SH-SY5Y (cell line): ENCODE results near the gene DENND6B.

Experiments
- GATA2 ChIP-seq: IDR thresholded peaks from 2 replicates; pipeline ENCODE4 v1.6.1; 2011; ENCODE audit warnings: mild to moderate bottlenecking, low read depth, low read length
- GATA3 ChIP-seq: IDR thresholded peaks from 2 replicates; pipeline ENCODE4 v1.6.1; 2011; ENCODE audit warnings: low read depth, mild to moderate bottlenecking, low read length, moderate library complexity

Gene DENND6B

DNA sequence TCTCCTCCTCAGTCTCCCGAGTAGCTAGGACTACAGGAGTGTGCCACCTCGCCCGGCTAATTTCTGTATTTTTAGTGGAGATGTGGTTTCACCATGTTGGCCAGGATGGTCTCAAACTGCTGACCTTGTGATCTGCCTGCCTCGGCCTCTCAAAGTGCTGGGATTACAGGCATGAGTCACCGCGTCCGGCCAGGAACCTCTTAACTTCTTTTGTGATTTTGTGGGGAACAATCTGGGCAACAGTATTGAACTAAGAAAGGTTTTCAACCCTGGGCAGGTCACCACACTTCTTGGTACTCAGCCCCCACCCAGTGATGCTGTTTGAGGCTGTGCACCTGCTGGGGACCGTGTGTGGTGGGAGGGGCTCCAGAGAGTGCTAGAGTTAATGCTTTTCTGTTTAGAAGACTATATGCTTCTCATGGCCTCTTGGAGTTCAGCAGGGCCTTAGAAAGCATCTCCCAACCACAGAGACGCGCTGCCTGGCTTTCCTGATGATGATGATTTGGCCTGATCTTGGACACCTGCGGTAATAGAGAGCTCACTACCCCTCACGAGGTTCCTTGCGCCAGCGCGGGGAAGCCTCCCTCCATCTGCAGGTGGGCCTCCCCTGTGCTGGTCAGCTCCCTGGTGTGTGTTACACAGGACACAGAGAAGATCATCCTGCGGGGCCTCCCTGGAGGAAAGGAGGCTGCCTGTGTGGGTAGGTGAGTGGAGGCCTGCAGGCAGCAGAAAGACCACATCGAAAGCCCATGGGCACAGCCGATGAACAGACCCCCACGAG is 1.2 kb downstream of the DENND6B start:
- no peak for TF ChIP-seq GATA2
- no peak for TF ChIP-seq GATA3

DNA sequence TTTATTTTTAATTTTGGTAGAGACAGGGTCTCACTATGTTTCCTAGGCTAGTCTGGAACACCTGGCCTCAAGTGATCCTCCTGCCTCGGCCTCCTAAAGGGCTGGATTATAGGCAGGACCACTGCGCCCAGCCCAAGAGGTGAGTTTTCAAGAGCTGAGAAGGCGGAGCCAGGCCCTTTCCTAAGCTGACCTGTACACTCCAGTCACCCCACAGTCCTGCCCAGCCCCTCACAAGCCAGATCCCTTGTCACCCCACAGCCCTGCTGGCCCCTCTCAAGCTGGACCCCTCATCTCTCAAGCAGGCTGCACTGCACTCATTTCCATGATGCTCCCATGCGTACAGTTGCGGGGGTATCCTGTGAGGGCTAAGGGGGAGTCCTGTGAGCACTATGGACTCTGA is 2.9 kb downstream of the DENND6B start:
- TF ChIP-seq GATA3: no peak
- TF ChIP-seq GATA2: no peak

DNA sequence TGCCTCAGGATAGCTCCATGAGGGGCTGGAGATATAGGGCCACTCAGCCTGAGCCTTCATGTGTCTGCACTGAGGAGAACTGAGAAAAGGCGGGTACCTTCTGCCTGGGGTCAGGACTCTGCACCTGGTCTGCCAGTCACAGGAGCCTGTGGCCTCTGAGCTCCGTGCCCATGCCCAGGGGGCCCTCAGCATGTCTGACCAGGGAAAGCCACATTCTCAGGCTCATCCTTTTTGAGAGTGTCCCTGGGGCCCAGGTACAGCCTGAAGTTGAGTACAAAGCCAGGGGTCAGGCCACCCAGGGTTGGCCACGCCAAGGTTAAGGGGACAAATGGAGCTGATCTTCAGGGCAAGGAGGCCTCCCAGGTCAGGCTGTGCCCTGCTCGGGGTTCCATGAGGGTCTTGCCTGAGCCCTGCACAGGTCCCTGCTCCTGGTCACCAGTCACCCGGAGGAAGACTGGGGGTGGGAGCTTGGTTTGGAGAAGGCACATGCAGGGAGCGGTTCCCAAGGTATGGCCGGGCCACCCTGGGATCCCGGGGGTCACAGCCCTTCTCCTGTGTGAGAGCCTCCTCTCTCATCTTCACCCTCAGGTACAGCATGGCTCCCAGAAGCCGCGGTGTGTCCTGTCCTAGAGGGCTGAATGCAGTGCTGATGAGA is 6.0 kb downstream of the DENND6B start:
- TF ChIP-seq GATA3: no peak
- TF ChIP-seq GATA2: no peak

DNA sequence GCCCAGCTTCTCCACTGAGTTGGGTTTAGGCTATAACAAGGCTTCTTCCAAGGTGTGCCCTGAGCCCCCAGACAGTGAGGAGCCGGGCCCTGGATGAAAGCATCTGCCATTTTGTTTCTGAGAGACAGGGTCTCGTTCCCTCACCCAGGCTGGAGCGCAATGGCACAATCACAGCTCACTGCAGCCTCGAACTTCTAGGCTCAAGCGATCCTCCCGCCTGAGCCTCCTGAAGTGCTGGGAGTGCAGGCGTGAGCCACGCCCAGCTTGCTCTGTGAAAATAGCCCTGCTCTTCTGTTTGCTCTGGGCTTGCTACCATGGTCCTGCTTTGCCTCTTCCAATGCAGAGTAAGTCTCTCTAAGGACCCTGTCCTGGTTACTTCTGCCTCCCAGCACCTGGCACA is 6.7 kb downstream of the DENND6B start:
- TF ChIP-seq GATA3 (no peak), GATA2 (no peak)

DNA sequence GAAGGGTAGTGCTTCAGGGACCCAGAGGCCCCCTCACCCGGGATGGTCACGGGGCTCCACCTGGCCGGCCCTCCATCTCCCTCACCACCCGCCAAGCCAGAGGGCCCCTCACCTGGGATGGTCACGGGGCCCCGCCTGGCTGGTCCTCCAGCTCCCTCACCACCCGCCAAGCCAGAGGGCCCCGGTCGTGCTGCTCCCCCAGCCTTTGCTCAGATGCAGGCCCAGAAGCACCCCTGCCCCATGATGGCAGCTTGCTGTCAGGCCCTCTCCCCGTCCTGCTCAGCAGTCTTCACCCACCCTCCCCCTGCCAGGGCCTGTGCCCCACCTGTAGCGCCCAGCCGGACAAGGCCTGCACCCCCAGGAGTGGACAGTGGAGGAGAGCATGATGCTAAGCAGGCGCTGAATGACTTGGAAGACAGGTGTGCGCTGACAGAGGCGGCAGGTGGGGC is 7.3 kb downstream of the DENND6B start:
- TF ChIP-seq GATA3: no peak
- no peak for TF ChIP-seq GATA2

DNA sequence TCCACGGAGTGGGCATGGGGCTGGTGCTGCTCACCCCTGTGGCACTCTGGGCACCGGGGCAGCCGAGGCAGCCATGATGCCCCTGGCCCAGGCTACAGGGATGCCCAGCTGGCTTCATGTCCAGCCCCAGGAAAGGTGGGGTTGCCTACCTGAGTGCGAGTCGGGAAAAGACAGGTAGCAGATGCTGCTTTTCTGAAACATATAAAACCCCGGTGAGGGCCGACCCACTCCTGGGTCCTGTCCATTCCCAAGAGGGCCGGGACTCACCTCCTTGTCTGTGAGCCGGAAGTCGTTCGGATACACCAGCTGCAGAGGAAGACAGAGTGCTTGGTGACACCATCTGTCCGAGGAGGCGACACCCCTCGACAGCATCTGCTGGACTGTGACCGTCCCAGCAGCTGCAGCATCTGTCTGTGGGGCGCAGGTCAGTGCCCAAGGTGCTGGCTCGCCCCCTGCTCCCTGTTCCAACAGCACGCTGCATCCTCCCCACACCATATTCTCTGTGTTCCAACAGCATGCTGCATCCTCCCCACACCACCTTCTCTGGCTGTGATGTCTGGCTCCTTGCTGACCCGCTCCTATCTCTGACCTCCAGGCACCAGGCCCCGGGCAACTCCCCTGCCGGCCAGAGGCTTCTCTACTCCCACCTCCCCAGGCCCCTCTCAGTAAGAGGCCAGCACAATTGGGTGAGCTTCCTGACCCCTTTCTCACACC is 8.0 kb downstream of the DENND6B start:
- TF ChIP-seq GATA3: no peak
- no peak for TF ChIP-seq GATA2

DNA sequence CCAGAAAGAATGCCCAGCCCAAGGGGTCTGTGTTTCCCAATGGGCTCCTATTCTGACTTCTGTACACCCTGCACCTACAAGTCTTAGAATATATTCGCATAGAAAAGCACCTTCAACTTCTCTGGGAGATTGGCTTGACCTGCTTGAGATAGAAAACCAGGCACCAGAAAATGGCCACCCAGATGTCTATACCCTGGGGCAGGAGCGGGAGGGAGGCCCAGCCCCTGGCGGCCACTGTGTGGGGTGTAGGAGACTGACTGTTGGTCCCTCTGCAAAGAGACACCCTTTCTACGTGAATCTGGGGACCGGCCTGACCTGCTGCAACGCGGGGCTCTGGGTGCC is 8.5 kb downstream of the DENND6B start:
- TF ChIP-seq GATA3 (no peak), GATA2 (no peak)

DNA sequence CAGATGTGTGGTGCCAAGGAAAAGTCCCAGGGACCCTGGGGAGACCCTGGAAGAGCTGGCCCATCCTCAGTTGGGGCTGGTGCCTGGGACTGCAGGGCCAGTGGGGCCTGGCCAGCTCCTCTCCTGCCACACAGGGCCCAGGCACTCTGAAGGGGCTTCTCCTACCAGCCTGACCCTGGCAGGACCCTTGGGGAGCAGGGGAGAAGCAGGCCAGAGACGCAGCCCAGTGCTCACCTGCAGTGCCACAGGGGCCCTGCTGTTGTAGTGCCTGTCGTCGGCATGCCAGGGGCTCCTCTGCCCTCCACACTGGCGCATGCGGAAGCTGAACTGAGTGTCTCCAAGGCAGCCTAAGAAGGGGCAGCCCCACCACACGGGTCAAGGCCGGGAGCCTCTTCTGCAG is 9.1 kb downstream of the DENND6B start:
- TF ChIP-seq GATA2 (no peak), GATA3 (no peak)

DNA sequence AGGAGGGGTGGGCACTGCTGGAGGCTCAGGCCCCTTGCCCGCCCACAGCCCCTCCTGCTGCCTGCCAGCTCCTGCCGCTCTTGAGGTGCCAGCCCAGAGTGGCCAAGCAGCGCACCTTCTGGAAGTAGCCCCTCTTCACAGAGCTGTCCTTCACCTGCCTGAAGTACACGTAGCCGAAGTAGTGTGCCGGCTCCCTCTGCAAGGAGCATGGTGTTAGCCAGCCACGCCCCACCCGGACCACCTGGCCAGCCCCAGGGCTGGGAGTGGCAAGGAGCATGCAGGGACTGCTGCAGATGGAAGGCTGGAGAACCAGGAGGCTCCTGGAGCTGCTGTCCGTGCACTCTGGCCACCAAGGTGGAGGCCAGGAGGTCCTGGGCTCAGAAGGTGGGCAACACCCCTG is 9.6 kb downstream of the DENND6B start:
- no peak for TF ChIP-seq GATA2
- TF ChIP-seq GATA3: no peak

DNA sequence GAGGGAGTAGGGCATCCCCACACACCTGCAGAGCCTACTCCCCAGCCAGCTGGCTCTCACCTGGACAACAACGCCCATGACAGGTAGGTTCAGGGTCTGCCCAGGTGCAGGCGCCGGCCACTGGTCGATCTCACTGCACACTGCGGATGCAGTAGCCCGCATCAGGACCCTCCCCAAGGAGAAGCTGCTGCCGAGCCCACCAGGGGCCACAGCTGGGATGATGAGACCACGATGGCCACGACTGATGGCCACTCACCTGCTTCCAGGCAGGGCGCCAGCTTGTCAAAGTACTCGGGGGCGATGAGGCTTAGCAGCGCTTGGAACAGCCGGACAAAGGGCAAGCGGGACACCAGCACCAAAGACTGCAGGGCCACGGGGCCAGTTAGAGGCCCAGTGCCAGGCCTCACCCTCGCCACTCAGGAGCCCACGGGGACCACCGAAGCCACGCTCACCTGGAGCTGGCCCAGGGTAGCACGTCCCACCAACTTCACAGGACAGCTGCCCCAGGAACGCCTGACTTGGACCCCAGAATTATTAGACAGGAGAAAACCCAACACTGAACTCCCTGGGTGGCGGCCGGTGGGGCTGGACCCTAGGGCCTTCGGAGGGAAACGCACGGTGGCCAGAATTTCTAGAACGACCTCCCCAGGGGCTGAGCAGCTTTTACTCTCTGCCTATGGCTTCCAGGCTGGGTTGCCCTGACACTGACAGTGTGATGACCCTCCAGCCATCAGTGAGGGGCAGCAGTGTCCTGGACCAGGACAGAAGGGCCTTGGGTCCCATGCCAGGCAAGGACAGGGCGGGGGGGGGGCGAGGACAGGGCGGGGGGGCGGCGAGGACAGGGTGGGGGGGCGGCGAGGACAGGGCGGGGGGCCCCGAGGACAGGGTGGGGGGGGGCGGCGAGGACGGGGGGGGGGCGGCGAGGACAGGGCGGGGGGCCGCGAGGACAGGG is 10.4 kb downstream of the DENND6B start:
- no peak for TF ChIP-seq GATA2
- TF ChIP-seq GATA3: no peak

DNA sequence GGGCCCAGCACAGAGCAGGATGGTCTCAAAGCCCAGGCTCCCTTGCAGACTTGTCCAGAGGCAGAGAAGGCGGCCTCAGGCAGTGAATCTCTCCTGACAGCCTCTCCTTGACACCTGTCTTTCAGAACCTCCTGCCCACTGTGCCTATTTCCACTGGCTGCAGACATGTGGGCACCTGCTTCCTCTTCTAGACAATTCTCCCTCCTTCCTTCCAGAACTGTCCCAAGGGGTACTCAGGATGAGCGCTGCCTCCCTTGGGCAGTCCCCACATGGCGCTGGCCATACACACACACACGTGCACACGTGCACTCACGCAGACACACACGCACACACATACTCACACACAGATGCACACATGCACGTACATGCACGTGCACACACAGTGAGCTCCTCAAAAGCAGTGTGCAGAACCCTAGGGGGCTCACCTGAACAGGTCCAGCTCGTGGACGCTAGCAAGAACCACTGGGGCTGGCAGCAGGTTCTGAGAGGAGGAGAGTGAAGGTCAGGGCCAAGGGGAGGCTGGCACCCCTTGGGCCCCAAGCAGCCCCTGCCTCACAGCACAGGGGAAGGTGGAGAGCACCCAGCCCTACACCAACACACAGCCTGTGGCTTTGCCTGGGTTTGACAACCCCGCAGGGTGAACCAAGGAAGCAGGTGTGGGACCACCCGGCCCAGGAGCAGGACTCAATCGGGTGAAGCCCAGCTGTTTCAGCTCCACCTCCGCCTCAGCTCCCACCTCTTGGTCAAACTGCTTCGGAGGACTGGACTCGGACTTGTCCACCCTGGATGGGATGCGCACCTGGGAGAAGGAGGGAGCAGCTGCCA is 11.3 kb downstream of the DENND6B start:
- TF ChIP-seq GATA2 (no peak), GATA3 (no peak)

DNA sequence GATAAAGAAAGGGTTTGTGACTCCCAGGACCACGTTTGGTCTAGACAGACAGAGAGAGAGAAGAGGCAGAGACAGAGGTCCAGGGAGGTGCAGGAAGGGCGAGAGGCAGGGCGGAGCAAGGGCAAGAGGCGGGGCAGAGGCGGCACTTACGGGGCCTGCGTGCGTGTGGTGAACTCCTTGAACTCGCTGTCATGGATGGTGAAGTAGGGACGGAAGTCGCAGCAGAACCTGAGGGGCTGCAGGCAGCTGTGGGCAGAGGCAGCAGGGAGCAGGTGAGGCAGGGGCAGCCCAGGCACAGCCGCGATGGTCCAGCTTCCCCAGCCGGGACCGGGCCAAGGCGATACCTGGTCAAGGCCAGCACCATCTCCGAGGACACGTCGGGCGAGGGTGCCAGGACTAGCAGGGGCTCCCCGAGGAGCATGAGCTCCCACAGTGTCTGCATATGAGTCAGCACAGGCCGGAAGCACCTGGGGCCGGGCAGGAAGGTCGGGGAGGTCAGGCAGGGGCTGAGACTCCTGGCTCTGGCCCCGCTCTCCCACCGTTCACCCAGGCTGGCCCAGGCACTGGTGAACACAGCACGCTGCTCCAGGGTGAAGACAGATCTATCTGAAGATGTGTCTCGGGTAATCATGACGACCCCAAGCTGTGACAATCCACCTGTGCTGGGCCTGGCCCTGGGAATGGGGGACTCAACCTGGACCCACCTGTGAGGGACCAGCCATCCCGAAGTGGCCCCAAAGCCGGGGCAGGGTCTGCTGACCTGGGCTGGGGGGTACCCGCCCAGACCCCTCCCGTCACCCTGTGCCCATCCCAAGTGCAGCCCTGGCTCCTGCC is 12.1 kb downstream of the DENND6B start:
- TF ChIP-seq GATA3 (no peak), GATA2 (no peak)

DNA sequence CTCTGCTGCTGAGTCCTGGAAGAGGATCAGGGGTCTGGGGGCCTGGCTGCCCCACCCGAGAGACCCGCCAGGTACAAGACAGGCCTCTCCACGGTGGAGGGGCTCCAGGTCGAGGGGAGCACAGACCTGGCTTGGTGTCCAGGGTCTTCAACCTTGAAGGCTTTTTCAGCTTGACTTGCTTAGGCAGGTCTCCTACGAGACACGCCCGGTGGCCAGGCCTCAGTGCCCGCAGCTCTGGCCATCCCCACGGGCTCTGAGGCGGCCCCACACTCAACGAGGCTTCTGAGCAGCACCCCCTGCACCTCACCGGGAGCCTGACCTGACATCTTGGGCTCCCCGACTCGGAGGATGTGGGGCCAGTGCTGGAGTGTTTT is 12.7 kb downstream of the DENND6B start:
- no peak for TF ChIP-seq GATA3
- TF ChIP-seq GATA2: no peak
